ENCODE measurements around the gene ADGRL2. TPM values are rescaled to one million over a fixed set of nuclear protein-coding genes. Genes with fewer than 3 reads are reported as not detected.

The ADGRL2 gene
- total RNA-seq, 1 experiment from 2014 or later = 34.2 TPM

- Histone ChIP-seq H3K4me1 (ENCODE audit: control insufficient read depth, insufficient read depth, low read length) (no peaks in the 10 kb centered on the region), H3K27me3 (ENCODE audit: control insufficient read depth, insufficient read depth, low read length) (no peaks in the 10 kb centered on the region), H3K27ac (ENCODE audit: low read length) (no peak overlapping the region), H3K4me3 (ENCODE audit: low read depth in 2 of 2, low read length in 2 of 2) (no peak overlapping the region), H3K9me3 (ENCODE audit: control insufficient read depth, insufficient read depth, low read depth, low read length) (no peaks in the 10 kb centered on the region), H3K36me3 (ENCODE audit: control insufficient read depth, insufficient read depth, low read length) (no peaks in the 10 kb centered on the region)
- intact Hi-C loops (cut with micrococcal nuclease; ENCODE audit: unreplicated experiment) = no loop called here
- ChIA-PET POLR2A (no interaction called here), CTCF (no interaction called here)
- no peak for DNase-seq (ENCODE audit: low read depth, low spot score)
- ATAC-seq = no peak
- no TSS peak for BruUV-seq (replicated peaks)
- TF ChIP-seq REST (IDR thresholded peaks at IDR 0.05; ENCODE audit: insufficient read depth in 1 of 2, low read depth in 2 of 2, low read length in 1 of 2) (no peak), POLR2AphosphoS5 (IDR thresholded peaks at IDR 0.05; ENCODE audit: low read depth, low read length) (no peak), TCF7L2 (IDR thresholded peaks at IDR 0.05; ENCODE audit: low read depth, low read length) (no peak), CTCF (IDR thresholded peaks at IDR 0.05) (no peak), SIN3A (IDR thresholded peaks at IDR 0.05; ENCODE audit: borderline replicate concordance, insufficient read depth, low read depth, low read length) (no peak)
- in situ Hi-C loops (cut with HindIII; ENCODE audit: low pct_unique_long_range_greater_than_20kb, low sequenced_read_pairs) = no loop called here
Measured at GRCh38 chr1:81758181-81758580, 42.6 kb upstream of the ADGRL2 start.

GRCh38 chr1:81760477-81761097 lies 40.1 kb upstream of the ADGRL2 start:
- no peak for TF ChIP-seq REST (IDR thresholded peaks at IDR 0.05; ENCODE audit: insufficient read depth in 1 of 2, low read depth in 2 of 2, low read length in 1 of 2)
- TF ChIP-seq CTCF (IDR thresholded peaks at IDR 0.05) = peak; percentile 28; the same call in 1 of the 2 replicates
- in situ Hi-C loops (cut with HindIII; ENCODE audit: low pct_unique_long_range_greater_than_20kb, low sequenced_read_pairs) (no loop called here), intact Hi-C loops (cut with micrococcal nuclease; ENCODE audit: unreplicated experiment) (no loop called here)
- ChIA-PET POLR2A (no interaction called here), CTCF (no interaction called here)
- no TSS peak for BruUV-seq (replicated peaks)
- Histone ChIP-seq H3K27ac (ENCODE audit: low read length) (no peak overlapping the region), H3K4me3 (ENCODE audit: low read depth in 2 of 2, low read length in 2 of 2) (no peak overlapping the region), H3K27me3 (ENCODE audit: control insufficient read depth, insufficient read depth, low read length) (no peaks in the 10 kb centered on the region), H3K9me3 (ENCODE audit: control insufficient read depth, insufficient read depth, low read depth, low read length) (no peaks in the 10 kb centered on the region), H3K4me1 (ENCODE audit: control insufficient read depth, insufficient read depth, low read length) (no peaks in the 10 kb centered on the region), H3K36me3 (ENCODE audit: control insufficient read depth, insufficient read depth, low read length) (no peaks in the 10 kb centered on the region)
- ATAC-seq = no peak
- DNase-seq (ENCODE audit: low read depth, low spot score) = no peak
